ENCODE results near the gene BOD1.
A peak's percentile ranks its signal among the peaks of the same experiment; 100 is the strongest.

BOD1 gene

DNA sequence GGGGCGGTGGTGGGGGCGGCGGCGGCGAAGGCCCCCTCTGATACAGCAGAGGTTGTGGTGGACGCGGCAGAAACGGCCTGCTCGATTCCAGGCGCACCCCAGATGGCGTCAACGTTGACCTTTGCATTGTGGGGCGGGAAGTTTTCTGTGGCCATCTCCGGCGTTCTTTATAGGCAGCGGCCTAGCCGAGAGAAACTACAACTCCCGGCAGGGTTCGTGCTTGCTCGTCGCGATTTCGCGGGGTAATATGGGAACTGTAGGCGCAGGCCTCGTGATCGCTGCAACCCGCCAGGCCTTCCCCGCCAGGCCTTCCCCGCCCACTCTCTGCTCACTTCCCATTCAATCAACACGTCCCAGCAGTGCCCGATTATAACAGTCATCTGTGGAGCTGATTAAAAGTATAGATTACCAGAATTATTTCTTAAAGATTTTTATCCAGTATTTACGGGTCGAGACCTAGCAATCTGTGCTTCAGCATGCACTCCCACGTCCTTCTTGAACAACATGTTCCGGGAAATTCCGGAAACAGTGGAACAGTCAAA, at the start of gene BOD1:
Gene BOD1 (minus strand): TSS at position 74 of the 542 bp plus-strand sequence. CDS start 214 bp downstream, outside the sequence.
- peak; percentile 80 for DNase-seq (ENCODE audit: extremely low spot score, insufficient read length, low read depth)
- peak; percentile 96 for FAIRE-seq

DNA sequence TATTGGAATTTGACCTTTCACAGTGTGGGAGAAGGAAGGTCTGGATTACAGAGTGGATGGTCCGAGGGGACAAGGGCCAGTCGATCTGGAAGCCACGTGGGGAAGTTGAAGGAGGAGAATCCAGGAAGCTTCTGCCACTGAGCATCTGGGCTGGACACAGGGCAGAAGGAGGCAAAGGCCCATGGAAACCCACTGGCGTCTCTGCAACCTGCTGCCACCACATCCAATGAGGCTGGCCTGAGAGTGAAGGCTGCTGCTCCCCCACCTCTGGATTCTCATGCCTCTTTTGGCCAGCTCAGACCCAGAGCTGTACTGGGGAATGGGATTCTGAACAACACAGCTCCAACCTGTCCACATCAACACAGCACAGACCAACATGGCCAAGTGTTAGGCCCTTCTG, 48.9 kb upstream of the BOD1 start:
- no peak for FAIRE-seq
- no peak for DNase-seq (ENCODE audit: extremely low spot score, insufficient read length, low read depth)

DNA sequence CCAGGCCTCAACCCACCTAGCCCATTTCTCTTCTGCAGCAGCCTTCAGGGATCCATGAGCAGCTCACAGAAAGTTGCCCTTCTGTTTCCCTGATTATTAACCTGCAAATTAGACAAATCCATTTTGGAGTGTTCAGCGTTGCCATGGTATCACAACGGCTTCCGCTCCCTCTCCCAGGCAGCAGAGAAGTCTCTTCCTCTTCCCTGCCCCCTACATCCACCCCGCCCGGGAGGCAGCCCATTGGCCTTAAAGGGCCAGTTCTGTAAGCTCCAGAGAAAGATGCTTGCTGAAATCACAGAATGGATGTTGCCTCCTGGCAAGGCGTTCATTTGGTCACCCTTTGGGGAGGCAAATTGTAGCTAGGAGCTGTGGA, 47.7 kb upstream of the BOD1 start:
- FAIRE-seq (no peak), DNase-seq (ENCODE audit: extremely low spot score, insufficient read length, low read depth) (no peak)

DNA sequence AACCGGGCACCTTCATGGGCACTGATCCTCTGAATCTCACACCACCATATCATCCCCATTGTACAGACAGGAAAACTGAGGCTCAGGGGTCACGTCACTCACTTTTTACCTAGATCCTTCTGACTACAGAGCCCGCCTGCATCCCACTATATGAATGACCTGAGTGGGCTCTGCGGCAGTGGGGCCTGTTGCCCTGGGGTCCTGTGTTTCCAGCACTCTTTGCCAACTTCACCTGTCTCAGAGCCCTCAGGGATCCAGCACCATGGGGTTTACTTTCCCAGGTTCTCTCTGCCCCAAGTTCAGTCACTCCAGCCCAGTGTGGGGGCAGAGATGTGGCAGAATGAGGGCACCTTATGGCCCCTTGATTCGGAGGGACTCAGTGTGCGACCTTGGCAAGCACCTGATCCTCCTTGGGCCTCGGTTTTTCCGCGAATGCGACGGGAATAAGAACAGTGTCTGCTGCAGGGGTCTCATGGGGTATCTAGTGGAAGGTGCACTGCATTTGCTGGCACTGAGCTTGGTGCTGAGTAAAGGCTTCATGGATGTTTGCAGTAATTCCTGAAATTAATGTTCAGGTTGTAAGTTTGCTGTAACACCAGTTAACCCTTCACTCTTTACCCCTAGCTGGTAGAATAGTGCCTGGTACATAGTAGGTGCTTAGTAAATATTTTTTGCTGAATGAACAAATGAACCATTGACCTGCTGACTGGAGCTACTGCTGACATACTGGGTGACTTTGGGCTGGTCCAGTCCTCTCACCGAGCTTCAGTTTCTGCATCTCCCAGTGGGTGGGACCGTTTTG, 47.1 kb upstream of the BOD1 start:
- no peak for FAIRE-seq
- no peak for DNase-seq (ENCODE audit: extremely low spot score, insufficient read length, low read depth)

DNA sequence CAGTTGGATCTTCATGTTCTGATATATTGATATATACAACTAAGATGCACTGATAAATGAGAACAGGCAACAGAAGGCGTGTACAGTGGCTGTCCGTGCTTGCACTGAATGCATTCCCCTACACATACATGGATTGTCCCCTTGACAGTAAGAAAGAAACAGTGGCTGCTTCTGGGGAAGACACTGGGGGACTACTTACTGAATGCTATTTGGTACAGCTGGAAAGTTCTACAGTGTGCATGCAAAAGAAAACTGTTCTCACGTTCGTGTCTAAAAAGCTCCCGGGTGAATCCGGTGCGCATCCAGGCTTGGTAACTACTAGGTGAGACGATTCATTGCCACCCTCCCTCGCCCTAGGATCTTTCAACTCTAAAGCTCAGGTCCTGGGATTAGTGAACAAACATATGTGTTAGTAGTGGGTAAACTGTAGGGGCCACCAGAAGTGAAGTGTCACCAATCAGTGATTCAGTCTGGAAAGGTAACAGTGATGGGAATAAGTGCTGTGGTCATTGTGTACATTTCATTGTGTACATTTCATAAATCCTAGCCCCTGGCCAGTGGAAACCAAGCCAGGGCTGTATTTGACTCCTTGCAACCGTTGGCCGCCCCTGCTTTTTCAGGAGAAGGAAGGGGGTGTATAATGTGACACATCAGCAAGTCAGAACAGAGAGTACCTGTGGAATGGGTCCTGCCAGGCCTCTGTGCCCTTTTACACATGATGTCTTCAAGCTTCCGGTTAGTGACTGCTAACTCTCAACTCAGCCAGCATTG, 46.3 kb upstream of the BOD1 start:
- no peak for DNase-seq (ENCODE audit: extremely low spot score, insufficient read length, low read depth)
- no peak for FAIRE-seq

DNA sequence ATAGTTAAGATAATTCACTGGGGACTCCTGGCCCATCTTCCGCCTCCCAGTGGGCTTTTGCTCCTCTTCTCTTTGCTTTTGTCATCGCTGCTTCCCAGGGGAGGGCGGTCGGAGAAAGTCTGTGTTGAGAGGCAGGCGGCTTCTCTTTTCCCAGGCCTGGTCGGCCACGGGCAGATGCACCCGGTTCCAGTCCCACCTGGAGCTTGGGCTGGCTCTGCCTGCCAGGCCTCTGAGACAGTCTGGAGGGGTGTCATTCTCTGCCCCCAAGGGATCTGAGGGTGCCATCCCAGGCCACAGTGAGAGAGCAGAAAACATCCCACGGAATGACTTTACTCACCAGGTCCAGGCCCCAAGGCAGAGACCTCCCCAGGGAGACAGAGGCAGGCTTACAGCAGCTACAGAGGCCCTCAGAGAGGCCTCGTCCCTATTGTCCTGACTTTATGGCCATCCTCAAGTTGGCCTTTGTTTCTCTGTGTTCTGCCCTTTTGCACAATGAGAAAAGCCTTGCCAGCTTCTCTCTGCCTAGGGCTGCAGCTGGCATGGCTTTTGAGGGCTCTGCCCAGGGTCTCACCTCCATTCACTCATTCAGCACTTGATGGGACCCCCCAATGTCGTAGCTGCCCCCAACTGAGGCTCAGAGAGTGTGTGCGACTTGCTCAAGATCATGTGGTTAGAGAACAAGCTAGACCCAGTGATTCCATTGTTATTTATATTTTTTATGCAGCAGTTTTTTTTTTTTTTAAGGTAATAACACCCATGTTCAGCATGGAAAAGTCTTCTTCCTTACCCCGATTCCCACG, 44.2 kb upstream of the BOD1 start:
- FAIRE-seq (no peak), DNase-seq (ENCODE audit: extremely low spot score, insufficient read length, low read depth) (no peak)

DNA sequence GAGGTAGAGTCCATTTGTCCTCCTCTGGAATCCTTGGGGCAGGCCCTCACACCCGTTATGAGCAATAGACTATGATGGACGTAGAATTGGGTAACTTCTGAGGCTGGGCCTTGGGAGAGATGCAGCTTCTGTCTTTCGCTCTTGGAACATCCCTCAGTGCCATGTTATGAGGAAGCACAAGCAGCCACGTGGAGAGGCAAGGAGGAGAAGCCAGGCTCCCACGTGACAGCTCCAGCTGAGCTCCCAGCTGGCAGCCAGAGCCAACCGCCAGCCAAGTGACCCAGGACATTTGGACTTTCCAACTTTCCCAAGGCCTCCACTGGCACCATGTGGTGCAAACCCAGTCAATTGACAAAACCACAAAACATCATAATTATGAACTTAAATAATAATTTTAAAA, 43.0 kb upstream of the BOD1 start:
- DNase-seq (ENCODE audit: extremely low spot score, insufficient read length, low read depth) (no peak), FAIRE-seq (no peak)

DNA sequence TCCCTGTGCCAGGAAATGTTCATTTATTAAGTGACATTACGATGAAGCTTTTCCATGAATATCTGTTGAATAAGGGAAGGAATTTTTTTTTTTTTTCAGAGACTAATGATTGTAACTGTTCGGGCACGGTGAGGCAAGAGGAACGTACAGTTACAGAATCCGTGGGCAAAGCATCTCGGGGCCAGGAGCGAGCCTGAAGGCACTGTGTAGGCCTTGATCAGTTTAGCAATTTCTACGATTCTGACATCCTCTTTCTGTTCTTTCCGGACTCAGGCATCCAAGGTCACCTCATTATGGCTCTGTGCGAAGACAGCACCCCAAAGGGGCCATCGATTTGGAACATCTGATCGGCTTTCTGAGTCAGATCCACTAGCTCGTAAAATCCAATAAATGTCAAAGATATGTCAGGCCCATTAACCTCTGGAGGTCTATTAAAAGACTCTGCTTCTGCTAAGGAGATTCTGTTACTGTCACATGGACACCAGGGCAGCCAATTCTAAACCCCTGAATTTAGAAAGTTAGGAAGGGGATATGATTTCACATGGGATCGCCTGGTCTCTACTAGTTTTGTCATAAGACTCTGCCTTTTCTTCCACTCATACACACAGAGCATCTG, 41.4 kb upstream of the BOD1 start:
- FAIRE-seq (no peak), DNase-seq (ENCODE audit: extremely low spot score, insufficient read length, low read depth) (no peak)

DNA sequence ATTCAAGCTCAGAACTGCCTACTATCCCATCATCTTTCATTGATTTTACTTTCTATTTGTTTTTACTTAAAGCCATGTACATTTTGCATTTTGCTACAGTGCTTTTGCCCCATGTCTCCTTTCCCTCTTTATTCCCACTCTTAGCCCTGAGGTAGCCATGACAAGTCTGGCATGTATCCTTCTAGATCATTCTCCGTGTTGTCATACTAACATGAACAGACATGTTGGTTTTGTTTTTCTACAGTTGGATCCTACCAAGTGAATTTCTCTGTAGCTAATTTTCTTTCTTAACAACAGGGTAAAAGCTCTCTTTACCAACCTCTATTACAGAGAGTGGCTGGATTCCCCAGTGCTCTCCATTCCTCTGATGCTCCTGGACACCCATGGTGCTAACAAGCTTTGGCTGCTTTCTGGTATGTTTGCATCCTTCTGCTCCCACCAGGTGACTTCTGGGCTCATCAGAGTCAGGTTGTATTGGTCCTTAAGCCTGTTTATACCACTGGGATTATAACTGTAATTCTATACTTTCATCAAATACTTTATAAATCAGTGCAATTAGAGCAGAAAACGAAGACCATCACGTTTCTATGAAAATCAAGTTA, 38.8 kb upstream of the BOD1 start:
- DNase-seq (ENCODE audit: extremely low spot score, insufficient read length, low read depth): no peak
- FAIRE-seq: no peak

DNA sequence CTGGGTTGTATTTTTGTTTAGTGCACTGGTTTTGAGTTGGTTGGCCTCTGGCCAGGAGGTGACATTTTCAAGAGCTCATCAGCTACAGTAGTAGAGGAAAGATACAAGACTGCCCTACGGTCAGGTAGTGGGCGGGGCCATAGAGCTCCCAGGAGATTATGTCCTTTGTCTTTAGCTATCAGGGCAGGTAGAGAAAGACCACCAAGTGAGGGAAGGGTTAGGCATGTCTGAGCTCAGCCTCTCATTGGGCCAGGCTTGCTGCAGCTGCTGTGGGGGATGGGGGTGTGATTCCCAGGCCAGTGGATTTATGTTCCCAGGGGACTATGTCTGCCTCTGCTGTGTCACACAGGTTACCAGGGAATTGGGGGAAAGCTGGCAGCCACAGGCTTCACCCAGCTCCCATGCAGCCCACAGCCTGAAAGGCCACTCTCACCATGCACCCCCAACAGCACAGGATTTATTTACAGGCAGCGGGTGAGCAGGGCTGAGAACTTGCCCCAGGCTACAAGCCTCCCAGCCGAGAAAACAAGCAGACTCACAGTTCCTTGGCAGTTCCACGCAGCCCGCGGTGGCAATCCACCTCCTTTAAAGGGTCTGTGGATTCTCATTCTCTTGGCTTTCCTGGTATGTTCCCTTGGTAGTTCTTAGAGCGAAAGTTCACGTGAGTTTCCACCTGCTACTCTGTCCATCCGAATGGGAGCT, 37.5 kb upstream of the BOD1 start:
- FAIRE-seq (no peak), DNase-seq (ENCODE audit: extremely low spot score, insufficient read length, low read depth) (no peak)

DNA sequence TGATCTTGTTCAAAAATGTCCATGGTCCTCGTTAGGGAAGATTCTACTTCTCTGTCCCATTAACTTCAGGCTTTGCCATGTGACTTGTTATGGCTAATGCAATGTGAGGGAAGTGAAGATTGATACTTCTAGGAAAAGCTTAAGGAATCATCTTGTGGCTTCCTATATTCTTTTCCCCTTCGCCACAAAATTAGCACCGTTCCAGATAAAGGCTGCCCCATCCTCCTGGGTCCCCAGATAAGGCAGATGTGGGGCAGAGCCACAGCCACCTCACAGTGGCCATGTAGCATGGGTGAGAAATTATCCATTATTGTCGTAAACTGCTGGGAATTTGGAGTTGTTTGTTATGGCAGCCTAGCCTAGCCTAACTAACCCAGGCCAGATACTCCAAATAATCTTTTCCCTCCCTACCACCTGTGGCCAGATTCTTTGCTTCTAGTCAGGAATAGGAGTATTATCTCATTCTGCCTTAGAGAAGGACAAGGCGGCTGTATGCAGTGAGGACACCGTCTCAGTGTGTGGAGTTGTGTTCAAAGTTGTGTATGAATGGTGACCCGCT, 31.9 kb upstream of the BOD1 start:
- FAIRE-seq: no peak
- DNase-seq (ENCODE audit: extremely low spot score, insufficient read length, low read depth): no peak

DNA sequence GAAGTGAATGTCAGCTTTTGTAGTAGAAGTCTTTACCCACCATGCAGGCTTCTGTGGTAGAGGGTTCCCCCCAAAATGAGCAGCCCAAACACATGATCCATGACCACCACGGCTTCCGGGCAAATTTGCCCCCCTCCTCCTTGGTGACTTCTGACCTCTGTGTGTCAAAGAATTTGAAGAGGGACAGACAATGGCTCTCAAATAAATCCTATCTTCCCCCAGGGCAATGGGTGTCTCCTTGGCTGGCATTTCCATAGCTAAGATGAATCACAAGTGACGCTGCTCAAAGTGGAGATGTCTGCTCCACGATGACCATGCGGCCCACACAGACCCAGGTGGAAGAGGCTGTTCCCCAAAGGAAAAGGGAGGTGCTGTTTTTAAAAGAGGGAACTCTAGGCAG, 30.2 kb upstream of the BOD1 start:
- FAIRE-seq (no peak), DNase-seq (ENCODE audit: extremely low spot score, insufficient read length, low read depth) (no peak)

DNA sequence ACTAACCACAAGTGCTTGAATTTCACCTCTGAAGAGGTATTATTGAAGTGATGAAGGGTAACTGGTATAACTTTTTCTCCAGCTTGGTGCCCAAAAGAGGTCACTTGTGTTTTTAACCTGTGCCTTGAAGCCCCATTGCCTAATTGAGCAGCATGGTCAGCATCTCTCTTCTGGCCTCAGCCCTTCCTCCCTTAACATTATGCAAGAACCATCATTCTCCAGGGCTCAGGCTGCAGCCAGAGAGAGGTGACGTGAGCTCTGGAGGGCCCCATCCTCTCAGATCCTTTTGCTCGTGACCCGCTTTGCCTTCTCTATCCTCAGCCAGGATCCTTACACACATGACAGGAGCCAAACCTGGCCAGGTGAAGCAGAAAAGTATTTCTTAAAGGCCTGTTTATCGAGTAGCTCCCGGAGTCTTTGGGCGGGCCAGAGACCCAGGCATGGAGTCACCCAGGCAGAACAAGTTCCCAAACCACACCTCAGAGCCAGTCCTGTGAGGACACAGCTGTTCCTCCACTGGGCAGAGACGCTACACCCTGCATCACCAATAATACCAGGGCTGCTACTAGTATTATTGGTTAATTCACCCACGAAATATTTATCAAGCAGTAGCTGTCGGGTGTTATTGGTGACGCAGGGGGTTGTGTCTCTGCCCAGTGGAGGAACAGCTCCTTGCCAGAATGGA, 29.6 kb upstream of the BOD1 start:
- DNase-seq (ENCODE audit: extremely low spot score, insufficient read length, low read depth) (no peak), FAIRE-seq (no peak)

DNA sequence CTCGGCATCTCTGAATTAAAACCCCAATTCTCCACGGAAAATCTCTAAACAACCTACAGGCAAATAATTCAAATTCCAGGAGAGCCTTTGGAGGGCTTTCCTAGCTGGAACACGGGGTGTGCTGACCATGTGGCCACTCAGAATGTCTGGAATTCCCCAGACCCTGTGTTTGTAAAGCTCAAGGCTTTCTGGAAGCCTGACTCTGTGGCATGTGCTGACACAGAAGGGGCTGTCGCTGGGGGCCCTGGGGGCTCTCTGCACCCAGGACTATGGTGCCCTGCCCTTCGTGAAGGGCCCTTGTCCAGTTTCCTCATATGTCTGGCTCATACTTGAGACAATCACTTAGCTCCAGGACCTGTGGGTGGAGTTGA, 29.0 kb upstream of the BOD1 start:
- no peak for DNase-seq (ENCODE audit: extremely low spot score, insufficient read length, low read depth)
- FAIRE-seq: no peak

DNA sequence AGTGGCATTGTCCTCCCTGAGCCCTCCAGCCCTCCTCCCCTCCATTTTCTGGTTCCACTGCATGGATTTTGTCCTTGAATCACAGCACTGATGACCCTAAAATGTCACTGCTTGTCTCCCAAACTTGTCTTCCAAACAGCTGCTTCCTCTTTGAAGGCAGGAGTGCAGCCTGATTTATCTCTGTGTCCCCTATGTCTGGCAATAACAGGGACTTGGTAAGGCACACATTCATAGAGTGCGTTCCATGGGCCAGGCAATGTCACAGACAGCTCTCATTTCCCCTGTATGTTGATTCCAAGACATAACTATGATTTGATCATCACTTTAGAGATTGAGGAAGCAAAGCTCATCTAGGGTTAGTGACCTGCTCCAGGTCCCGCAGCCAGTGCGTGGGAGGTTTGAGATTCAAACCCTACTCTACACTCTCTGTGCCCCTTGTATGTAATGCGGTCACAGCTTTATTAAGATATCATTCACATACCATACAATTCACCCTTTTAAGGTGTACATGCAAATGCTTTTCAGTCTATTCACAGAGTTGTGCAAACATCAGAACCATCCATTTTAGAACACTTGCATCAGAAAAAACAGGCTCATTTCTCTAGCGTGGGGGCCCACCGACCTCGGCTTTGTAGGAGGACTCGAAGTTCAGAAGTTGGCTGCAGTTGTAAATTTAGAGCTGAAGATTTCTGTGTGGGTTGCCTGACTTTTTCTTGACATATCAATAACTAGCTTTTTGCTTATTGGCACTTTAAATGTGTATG, 28.4 kb upstream of the BOD1 start:
- DNase-seq (ENCODE audit: extremely low spot score, insufficient read length, low read depth) (no peak), FAIRE-seq (no peak)

DNA sequence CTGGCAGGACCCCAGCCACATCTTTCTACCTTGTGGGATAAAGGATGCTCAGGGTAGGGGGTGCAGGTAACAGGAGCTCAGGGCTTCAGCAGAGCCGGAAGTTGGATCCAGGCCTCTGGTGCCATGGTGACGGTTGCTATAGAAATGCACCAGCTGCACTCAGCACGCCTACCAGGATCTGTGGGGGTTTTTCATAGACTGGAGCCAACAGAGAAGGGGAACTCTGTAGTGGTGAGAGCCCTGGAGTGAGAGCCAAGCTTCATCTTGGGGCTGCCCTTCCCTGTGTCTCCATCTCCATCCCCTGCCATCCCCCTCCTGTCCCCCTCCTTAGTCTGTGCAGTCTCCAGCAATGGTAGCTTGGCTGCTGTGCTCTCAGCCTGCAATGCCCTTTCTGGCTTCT, 27.5 kb upstream of the BOD1 start:
- FAIRE-seq (no peak), DNase-seq (ENCODE audit: extremely low spot score, insufficient read length, low read depth) (no peak)

DNA sequence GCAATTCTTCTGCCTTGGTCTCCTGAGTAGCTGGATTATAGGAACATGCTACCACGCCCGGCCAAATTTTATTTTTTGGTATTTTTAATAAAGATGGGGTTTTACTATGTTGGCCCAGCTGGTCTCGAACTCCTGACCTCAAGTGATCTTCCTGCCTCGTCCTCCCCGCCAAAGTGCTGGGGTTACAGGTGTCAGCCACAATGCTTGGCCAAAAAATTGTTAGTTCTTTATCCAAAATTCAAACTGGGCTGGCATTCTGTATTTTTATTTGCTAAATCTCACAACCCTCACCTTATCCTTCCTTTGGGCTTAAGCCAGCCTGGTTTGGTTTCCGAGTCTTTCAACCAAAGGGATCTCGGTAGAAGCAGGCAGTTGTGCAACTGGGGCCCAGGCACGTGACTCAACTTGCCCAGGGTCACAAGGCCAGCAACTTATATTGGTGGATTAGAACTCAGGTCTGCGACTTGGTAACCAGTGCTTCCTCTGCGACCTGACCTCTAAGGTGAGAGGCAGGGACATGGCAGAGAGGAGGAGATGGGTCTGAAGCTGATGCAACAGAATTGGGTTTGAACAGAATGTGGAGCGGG, 26.5 kb upstream of the BOD1 start:
- FAIRE-seq: no peak

More for the DNA sequence above, 26.5 kb upstream of the BOD1 start:
- no peak for DNase-seq (ENCODE audit: extremely low spot score, insufficient read length, low read depth)

Data from GM18507 (cell line).